Glutamatergic neuron (in vitro differentiated cells): ENCODE measurements around the gene TMEM82. TPM values are rescaled to one million over a fixed set of nuclear protein-coding genes. Genes with fewer than 3 reads are reported as not detected.

ENCODE experiments used
- DNase-seq: peaks from one replicate; pipeline ENCODE4 v3.0.0; 2022
- H3K27ac Mint-ChIP-seq: one replicate; pipeline ENCODE4 v1.8.0; 2020; ENCODE audit warnings: mild to moderate bottlenecking, mixed read lengths, inconsistent platforms; ENCODE audit not compliant: unreplicated experiment
- H3K27me3 Mint-ChIP-seq: one replicate; pipeline ENCODE4 v1.8.0; 2020; ENCODE audit warnings: mild to moderate bottlenecking, moderate library complexity, mixed read lengths, inconsistent platforms; ENCODE audit not compliant: unreplicated experiment
- H3K36me3 Mint-ChIP-seq: one replicate; pipeline ENCODE4 v1.8.0; 2020; ENCODE audit warnings: mild to moderate bottlenecking, mixed read lengths, inconsistent platforms; ENCODE audit not compliant: unreplicated experiment
- H3K4me1 Mint-ChIP-seq: one replicate; pipeline ENCODE4 v1.8.0; 2020; ENCODE audit warnings: mild to moderate bottlenecking, low read depth, mixed read lengths, inconsistent platforms; ENCODE audit not compliant: unreplicated experiment
- H3K4me3 Mint-ChIP-seq: one replicate; pipeline ENCODE4 v1.8.0; 2020; ENCODE audit warnings: mild to moderate bottlenecking, mixed read lengths, inconsistent platforms; ENCODE audit not compliant: unreplicated experiment
- H3K9me3 Mint-ChIP-seq: one replicate; pipeline ENCODE4 v1.8.0; 2020; ENCODE audit warnings: mild to moderate bottlenecking, moderate library complexity, mixed read lengths, inconsistent platforms; ENCODE audit not compliant: unreplicated experiment
- CTCF ChIP-seq: fragments of 200-600 bp; sonication (generic); IDR thresholded peaks from one replicate; pipeline ENCODE4 v1.5.0; 2021; ENCODE audit not compliant: partially characterized antibody, unreplicated experiment
- total RNA-seq: library from RNA; stranded (reverse); fragmentation: NEBNext Ultra II Directional; extraction: Animal tissue kit (Norgen Biotek cat#: 25700); gene quantifications from one replicate; pipeline ENCODE4 v1.2.1, GENCODE V29; 2021; ENCODE audit not compliant: unreplicated experiment

Gene TMEM82
- total RNA-seq, 1 donor from 2014 or later = not detected

GRCh38 chr1:15737324-15738319 lies 4.7 kb upstream of the TMEM82 start:
- no peak overlapping the region for H3K4me3 Mint-ChIP-seq
- H3K9me3 Mint-ChIP-seq = peaks cover 3% of the 10 kb centered on the region
- no peak for TF ChIP-seq CTCF
- no peak for DNase-seq
- peak overlapping the region; percentile 59 for H3K27ac Mint-ChIP-seq
- no peaks in the 10 kb centered on the region for H3K36me3 Mint-ChIP-seq
- H3K4me1 Mint-ChIP-seq = peaks cover 7% of the 10 kb centered on the region
- peaks cover 12% of the 10 kb centered on the region for H3K27me3 Mint-ChIP-seq

GRCh38 chr1:15738416-15739113 lies 3.7 kb upstream of the TMEM82 start:
- Mint-ChIP-seq H3K27me3 (peaks cover 8% of the 10 kb centered on the region), H3K9me3 (peaks cover 3% of the 10 kb centered on the region), H3K36me3 (no peaks in the 10 kb centered on the region), H3K4me3 (no peak overlapping the region), H3K4me1 (peaks cover 3% of the 10 kb centered on the region), H3K27ac (no peak overlapping the region)
- no peak for DNase-seq
- no peak for TF ChIP-seq CTCF

GRCh38 chr1:15739259-15739658 lies 3.0 kb upstream of the TMEM82 start:
- H3K27ac Mint-ChIP-seq = no peak overlapping the region
- peaks cover 8% of the 10 kb centered on the region for H3K27me3 Mint-ChIP-seq
- no peaks in the 10 kb centered on the region for H3K36me3 Mint-ChIP-seq
- TF ChIP-seq CTCF = no peak
- H3K9me3 Mint-ChIP-seq = peaks cover 3% of the 10 kb centered on the region
- H3K4me3 Mint-ChIP-seq = no peak overlapping the region
- peaks cover 3% of the 10 kb centered on the region for H3K4me1 Mint-ChIP-seq
- DNase-seq = no peak

- Mint-ChIP-seq H3K27me3 (peaks cover 10% of the 10 kb centered on the region), H3K9me3 (peaks cover 5% of the 10 kb centered on the region), H3K27ac (no peak overlapping the region), H3K4me3 (no peak overlapping the region), H3K36me3 (no peaks in the 10 kb centered on the region), H3K4me1 (peaks cover 4% of the 10 kb centered on the region)
- TF ChIP-seq CTCF = no peak
- DNase-seq = no peak
Observed at GRCh38 chr1:15739745-15740144, 2.6 kb upstream of the TMEM82 start.
